HG03175 (cell line): Measurements from ENCODE around the gene IGF2R.

Experiments used
- ATAC-seq: cut with Tn5 transposase; IDR thresholded peaks from one replicate; pipeline ENCODE4 v1.9.1; 2021; ENCODE audit warnings: mild to moderate bottlenecking, moderate library complexity; ENCODE audit not compliant: unreplicated experiment

Gene IGF2R

DNA sequence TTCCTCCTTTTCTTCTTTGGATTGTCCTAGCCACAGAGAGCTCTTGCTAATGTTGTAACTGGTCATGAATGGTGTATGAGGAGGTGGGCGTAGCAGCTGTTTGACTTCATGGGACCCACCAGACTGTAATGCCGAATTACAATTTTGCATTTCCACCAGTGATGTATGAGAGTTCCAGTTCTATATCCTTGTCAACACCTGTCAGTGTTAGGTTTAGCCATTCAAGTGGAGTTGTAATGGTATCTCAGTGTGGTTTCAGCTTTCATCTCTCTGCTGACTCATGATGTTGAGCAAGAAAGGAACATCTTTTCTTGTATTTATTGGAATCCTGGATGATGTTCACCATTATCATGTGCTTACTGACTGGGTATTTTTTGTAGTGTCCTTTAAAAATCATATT, 5.1 kb downstream of the IGF2R start:
- peak; percentile 36 for ATAC-seq

DNA sequence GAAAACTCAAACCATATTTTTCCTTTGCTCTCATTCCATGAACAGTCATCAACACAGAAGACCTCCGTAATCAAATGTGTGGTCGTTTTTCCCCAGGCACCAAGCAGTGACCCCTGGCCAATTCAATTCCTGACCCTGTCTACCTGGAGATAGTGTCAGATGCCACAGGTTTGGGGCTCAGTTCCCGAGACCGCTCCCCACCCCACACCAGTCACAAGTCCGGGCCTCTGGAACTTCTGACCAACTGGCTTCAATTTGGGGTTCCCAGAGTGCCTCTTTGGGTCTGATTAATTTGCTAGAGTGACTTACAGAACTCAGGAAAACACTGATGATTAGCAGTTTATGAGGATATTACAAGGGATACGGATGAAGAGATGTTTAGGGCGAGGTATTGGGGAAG, 6.0 kb downstream of the IGF2R start:
- no peak for ATAC-seq

- ATAC-seq, result no peak
Measured at GRCh38 chr6:159976686-159977254, 7.9 kb downstream of the IGF2R start.

GRCh38 chr6:159977255-159977903, 8.5 kb downstream of the IGF2R start:
- ATAC-seq, result no peak

- no peak for ATAC-seq
Measured at GRCh38 chr6:159977904-159978268, 9.0 kb downstream of the IGF2R start.

GRCh38 chr6:159978291-159979135, 9.6 kb downstream of the IGF2R start:
- peak; percentile 12 for ATAC-seq

DNA sequence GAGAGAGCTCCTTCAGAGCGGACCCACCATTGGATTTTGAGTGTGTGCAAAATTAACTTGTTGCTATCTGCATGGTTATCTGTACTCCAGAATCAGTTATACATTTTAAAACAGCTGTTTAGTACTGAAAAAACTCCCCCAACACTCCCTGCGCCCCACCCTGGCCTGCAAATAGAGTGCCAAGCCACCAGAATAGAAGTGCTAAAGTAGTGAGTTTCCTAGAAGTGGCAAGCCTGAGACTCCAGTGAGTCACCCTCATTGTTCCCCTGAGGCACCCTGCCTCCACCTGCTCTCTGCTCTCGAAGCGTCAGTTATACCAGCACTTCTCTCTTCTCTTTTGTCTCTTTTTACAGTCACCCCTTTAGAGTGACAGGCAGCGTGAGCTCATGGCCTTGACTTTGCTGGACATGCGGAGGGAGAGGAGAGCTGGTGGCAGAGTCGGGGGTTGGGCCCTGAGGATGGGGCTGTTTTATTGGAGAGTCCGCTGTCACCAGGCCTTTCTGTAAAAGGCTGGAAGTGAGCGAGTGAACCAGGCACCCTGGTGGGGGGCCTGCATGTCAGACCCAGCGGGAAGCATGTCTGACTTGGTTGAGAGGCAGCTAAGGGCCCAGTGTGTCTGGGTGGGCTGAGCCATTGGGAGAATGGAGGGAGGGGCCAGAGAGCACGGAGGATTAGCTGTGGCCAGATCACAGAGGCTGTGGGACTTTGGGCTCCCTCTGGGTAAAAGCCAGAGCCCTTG, 10.4 kb downstream of the IGF2R start:
- peak; percentile 66 for ATAC-seq

GRCh38 chr6:159980474-159980873, 11.6 kb downstream of the IGF2R start:
- ATAC-seq, result no peak

DNA sequence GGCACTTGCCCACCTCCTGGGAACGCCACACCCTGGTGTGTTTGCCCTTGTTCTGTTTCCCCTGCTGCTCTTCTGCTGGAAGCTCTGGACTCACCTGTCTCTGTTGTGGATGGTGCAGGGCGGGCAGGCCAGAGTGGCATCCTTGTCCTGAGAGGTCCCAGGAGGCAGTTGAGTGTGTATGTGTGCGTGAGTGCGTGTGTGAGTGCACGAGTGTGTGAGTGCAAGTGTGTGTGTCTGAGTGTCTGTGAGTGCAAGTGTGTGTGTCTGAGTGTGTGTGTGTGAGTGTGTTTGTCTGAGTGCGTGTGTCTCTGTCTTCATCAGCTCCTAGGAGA, 12.2 kb downstream of the IGF2R start:
- no peak for ATAC-seq

DNA sequence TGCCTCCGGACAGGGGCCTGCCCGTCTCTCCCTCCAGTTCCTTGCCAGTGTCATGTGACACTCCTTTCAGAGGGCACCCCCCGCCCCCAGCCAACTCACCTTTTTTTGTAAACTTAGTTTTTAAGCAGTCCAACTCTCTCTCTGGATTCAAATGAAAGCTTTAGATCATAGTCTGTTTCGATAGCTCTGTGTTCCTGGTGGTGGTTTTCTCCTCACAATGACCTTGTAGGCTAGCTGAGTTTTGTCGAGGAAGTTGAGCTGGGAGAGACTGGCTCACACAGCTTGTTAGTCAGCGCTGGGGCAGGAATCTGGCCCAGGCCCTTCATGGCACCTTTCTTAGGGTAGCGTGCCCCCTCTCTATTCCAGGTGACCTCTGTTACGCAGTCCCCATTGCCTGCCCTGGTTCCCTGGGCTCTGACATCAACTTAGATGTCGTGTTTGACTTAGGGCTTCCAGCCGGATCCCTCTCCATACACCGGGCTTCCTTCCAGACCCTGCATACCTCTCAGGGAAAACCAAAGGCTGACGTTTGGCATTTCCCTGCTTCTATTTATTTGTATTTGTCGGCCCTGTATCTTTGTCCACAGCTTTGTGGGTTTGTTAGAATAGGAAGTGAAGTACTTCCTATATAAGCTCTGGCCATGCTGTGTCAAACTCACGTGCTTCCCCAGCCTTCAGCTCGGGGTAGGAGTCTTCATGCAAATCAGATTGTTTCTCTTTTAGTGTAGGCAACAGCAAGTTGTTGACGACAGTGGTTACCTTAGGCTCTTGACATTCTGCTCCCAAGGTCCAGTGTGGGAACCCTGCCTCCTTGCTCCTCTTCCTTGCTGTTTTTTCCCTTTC, 12.7 kb downstream of the IGF2R start:
- ATAC-seq, result peak; percentile 83

- ATAC-seq, result no peak
Measured at GRCh38 chr6:159982731-159983506, 14.0 kb downstream of the IGF2R start.

- no peak for ATAC-seq
Measured at GRCh38 chr6:159983641-159984080, 14.8 kb downstream of the IGF2R start.

- ATAC-seq, result no peak
Measured at GRCh38 chr6:159984268-159984786, 15.4 kb downstream of the IGF2R start.

- ATAC-seq, result no peak
Measured at GRCh38 chr6:159985296-159985945, 16.5 kb downstream of the IGF2R start.

GRCh38 chr6:159988983-159989454, 20.1 kb downstream of the IGF2R start:
- ATAC-seq, result no peak

- ATAC-seq, result peak; percentile 96
Measured at GRCh38 chr6:159989492-159990480, 20.9 kb downstream of the IGF2R start.

GRCh38 chr6:159992366-159992765, 23.5 kb downstream of the IGF2R start:
- ATAC-seq, result no peak

DNA sequence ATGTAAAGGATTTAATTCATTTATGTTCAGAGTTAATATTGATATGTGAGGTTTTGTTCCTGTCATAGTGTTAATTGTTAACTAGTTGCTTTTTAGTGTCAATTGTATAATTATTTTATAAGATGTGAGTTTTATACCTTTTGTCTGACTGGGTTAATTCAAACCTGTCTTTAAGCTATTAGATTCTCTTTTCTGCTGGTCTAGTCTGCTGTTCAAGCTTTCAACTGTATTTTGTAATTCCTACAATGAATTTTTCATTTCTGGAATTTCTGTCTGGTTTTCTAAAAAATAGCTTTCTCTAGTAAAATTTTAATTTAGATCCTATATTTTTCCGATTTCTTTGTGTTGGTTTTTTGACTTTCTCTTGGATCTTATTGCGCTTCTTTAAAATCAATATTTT, 26.5 kb downstream of the IGF2R start:
- no peak for ATAC-seq
